ENCODE data around the gene RBP4. TPM values are rescaled to one million over a fixed set of nuclear protein-coding genes. Genes with fewer than 3 reads are reported as not detected.

RBP4 gene
- total and polyA plus RNA-seq, 9 of the 15 experiments (the other 6 are each of a cell fraction or from before 2014, with no cell fraction given), result 0.91 TPM; not detected in 8

DNA sequence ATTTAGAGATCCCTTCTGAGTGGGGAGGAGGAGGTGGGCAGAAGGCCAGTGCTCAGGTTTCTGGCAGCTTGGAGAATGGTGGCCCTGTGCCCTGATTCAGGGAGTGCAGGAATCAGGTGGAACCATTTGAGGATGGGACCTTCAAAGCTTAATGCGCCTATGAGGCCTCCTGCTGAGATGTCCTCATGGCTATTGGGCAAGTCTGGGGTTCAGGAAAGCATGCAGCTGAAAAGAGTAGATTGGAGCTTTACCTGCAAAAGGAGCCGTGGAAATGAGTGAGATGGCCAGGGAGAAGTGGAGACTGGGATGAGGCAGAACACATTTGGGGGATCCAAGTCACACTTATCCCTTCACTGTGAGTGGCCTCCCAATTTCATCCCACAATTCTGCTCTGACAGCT lies 28.4 kb downstream of the RBP4 start:
- TF ChIP-seq SLC30A9 (CRISPR knock-in tag; IDR thresholded peaks at IDR 0.05) (no peak), PURB (CRISPR knock-in tag; IDR thresholded peaks at IDR 0.05; ENCODE audit: low read depth) (no peak), EHMT2 (IDR thresholded peaks at IDR 0.05) (no peak), CBFA2T2 (conservative IDR thresholded peaks at IDR 0.05) (no peak), COPS2 (conservative IDR thresholded peaks at IDR 0.05) (no peak), SNRNP70 (optimal IDR thresholded peaks at IDR 0.05; ENCODE audit: low read depth, low read length) (no peak), FOXK1 (CRISPR knock-in tag; IDR thresholded peaks at IDR 0.05; ENCODE audit: borderline replicate concordance) (no peak), ZNF12 (CRISPR knock-in tag; IDR thresholded peaks at IDR 0.05) (no peak), HNRNPLL (IDR thresholded peaks at IDR 0.05; ENCODE audit: low read depth, low read length, poor library complexity, severe bottlenecking) (no peak), SMARCC2 (IDR thresholded peaks at IDR 0.05; ENCODE audit: low read depth) (no peak), ZNF239 (CRISPR knock-in tag; IDR thresholded peaks at IDR 0.05) (no peak)
- ATAC-seq, result no peak
- CTCF ChIA-PET (ENCODE audit: low intra/inter-chr PET ratio), result no interaction called here
- BruUV-seq (replicated peaks), result no TSS peak
- H3K27me3 ChIP-seq (ENCODE audit: control insufficient read depth in 2 of 2, insufficient read depth in 2 of 2, low read length in 2 of 2), result peaks cover 9 to 40% of the 10 kb centered on the region in 2 experiments; a peak in 3 of 5 replicates
- POLR2A ChIA-PET, result no interaction called here
- no peak overlapping the region for H3K27ac ChIP-seq (ENCODE audit: extremely low read depth, low read depth, low read length)
- no peak overlapping the region for H3K4me2 ChIP-seq (ENCODE audit: insufficient read depth, low read length)
- H4K20me1 ChIP-seq (replicated peaks; ENCODE audit: control insufficient read depth, insufficient read depth, low read length), result no peaks in the 10 kb centered on the region
- no peaks in the 10 kb centered on the region for H3K9me3 ChIP-seq (replicated peaks; ENCODE audit: control insufficient read depth, insufficient read depth, low read depth, low read length)
- H3K79me2 ChIP-seq (ENCODE audit: control insufficient read depth, insufficient read depth, low read length), result no peaks in the 10 kb centered on the region
- no peaks in the 10 kb centered on the region for H3K9me1 ChIP-seq (ENCODE audit: control insufficient read depth, insufficient read depth, low read length)
- H3K4me3 ChIP-seq, result no peak overlapping the region
- intact Hi-C loops (cut with micrococcal nuclease) (no loop called here), in situ Hi-C loops (cut with MboI) (no loop called here)
- no peak overlapping the region for H2AFZ ChIP-seq (ENCODE audit: low read depth, low read length)
- FAIRE-seq, result no peak
- no peak for DNase-seq (ENCODE audit: extremely low read depth in 1 of 4, low spot score in 3 of 4)
- WGBS (ENCODE audit: insufficient coverage, low coverage, missing lambda C conversion rate), result 5% methylated on average over 2 of the region's 2 CpGs
- no peaks in the 10 kb centered on the region for H3K4me1 ChIP-seq (replicated peaks in 1 of 2; ENCODE audit: control insufficient read depth in 2 of 2, insufficient read depth in 2 of 2, low read length in 2 of 2)
- H3K36me3 ChIP-seq (ENCODE audit: control insufficient read depth, insufficient read depth, low read length), result no peaks in the 10 kb centered on the region
- H3K9ac ChIP-seq (ENCODE audit: insufficient read depth in 1 of 2, low read depth in 2 of 2, low read length in 2 of 2), result no peak overlapping the region
